Endothelial cell of umbilical vein (primary cell): ENCODE results near the gene ZNF428.

ENCODE experiments used
- EZH2 ChIP-seq: IDR thresholded peaks from 2 replicates; pipeline ENCODE4 v1.6.1; 2012; ENCODE audit warnings: borderline replicate concordance, low read depth, mild to moderate bottlenecking, moderate library complexity, low read length, inconsistent platforms; ENCODE audit not compliant: severe bottlenecking
- FOS ChIP-seq: IDR thresholded peaks from 2 replicates; pipeline ENCODE4 v1.6.1; 2011; ENCODE audit warnings: mild to moderate bottlenecking, low read length, moderate library complexity, borderline replicate concordance; ENCODE audit not compliant: insufficient read depth
- GATA2 ChIP-seq: IDR thresholded peaks from 2 replicates; pipeline ENCODE4 v1.7.0; 2011; ENCODE audit warnings: low read depth, mild to moderate bottlenecking, moderate library complexity, mixed read lengths, low read length; ENCODE audit not compliant: insufficient read length, insufficient read depth
- JUN ChIP-seq: IDR thresholded peaks from 2 replicates; pipeline ENCODE4 v1.6.1; 2011; ENCODE audit warnings: borderline replicate concordance, low read depth; ENCODE audit not compliant: insufficient read length, insufficient read depth
- MYC ChIP-seq: IDR thresholded peaks from one replicate; pipeline ENCODE4 v1.6.1; 2011; ENCODE audit warnings: mild to moderate bottlenecking, low read depth, low read length
- POLR2A ChIP-seq: IDR thresholded peaks from 2 replicates; pipeline ENCODE4 v1.6.1; 2012; ENCODE audit warnings: low read depth, mild to moderate bottlenecking, control low read depth, low read length
- POLR2AphosphoS5 ChIP-seq: IDR thresholded peaks from 2 replicates; pipeline ENCODE4 v1.6.1; 2012; ENCODE audit warnings: low read depth, mild to moderate bottlenecking, control low read depth, low read length, moderate library complexity; ENCODE audit not compliant: insufficient read depth
- TF ChIP-seq, protein P1 (sequence below), 2 donors: IDR thresholded peaks; 1 replicate in 1 of 2; 2 replicates in 1 of 2; pipeline ENCODE4 v1.5.1; 2011; ENCODE audit warnings: low read length in 2 of 2, mild to moderate bottlenecking in 2 of 2, moderate library complexity in 2 of 2, control low read depth in 1 of 2, inconsistent platforms in 1 of 2, low read depth in 1 of 2; ENCODE audit not compliant: insufficient read depth in 1 of 2; ENCODE audit errors: extremely low read depth in 1 of 2

DNA sequence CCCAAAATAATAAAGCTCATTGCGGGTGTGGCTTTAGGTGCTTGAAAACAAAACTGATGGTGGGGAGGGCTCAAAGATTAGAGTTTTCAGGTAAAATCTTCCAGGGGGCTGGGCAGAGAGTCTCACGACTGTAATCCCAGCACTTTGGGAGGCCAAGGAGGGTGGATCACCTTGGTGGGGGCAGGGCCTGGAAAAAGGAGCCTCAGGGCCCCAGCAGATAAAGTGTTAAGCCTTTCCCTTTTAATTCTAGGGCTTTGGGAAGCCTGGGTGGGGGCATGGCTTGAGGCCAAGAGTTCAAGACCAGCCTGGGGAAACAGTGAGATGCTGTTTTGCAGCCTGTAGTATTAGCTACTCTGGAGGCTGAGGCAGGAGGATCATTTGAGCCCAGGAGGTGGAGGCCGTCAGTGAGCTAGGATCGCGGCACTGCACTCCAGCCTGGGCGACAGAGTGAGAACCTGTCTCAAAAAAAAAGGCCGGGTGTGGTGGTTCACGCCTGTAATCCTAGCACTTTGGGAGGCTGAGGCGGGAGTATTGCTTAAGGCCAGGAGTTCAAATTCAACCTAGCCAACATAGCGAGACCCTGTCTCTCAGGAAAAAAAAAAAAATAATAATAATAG, 25.2 kb downstream of the ZNF428 start:
- TF ChIP-seq, protein P1, sequence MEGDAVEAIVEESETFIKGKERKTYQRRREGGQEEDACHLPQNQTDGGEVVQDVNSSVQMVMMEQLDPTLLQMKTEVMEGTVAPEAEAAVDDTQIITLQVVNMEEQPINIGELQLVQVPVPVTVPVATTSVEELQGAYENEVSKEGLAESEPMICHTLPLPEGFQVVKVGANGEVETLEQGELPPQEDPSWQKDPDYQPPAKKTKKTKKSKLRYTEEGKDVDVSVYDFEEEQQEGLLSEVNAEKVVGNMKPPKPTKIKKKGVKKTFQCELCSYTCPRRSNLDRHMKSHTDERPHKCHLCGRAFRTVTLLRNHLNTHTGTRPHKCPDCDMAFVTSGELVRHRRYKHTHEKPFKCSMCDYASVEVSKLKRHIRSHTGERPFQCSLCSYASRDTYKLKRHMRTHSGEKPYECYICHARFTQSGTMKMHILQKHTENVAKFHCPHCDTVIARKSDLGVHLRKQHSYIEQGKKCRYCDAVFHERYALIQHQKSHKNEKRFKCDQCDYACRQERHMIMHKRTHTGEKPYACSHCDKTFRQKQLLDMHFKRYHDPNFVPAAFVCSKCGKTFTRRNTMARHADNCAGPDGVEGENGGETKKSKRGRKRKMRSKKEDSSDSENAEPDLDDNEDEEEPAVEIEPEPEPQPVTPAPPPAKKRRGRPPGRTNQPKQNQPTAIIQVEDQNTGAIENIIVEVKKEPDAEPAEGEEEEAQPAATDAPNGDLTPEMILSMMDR (IDR thresholded peaks at IDR 0.05; ENCODE audit: extremely low read depth in 1 of 2, insufficient read depth in 1 of 2, low read depth in 1 of 2, low read length in 2 of 2) = no peak
- TF ChIP-seq JUN (no peak), POLR2AphosphoS5 (no peak), POLR2A (no peak), GATA2 (no peak), EZH2 (no peak), MYC (no peak), FOS (no peak)
